ENCODE results near the gene ALK.

The ALK gene

DNA sequence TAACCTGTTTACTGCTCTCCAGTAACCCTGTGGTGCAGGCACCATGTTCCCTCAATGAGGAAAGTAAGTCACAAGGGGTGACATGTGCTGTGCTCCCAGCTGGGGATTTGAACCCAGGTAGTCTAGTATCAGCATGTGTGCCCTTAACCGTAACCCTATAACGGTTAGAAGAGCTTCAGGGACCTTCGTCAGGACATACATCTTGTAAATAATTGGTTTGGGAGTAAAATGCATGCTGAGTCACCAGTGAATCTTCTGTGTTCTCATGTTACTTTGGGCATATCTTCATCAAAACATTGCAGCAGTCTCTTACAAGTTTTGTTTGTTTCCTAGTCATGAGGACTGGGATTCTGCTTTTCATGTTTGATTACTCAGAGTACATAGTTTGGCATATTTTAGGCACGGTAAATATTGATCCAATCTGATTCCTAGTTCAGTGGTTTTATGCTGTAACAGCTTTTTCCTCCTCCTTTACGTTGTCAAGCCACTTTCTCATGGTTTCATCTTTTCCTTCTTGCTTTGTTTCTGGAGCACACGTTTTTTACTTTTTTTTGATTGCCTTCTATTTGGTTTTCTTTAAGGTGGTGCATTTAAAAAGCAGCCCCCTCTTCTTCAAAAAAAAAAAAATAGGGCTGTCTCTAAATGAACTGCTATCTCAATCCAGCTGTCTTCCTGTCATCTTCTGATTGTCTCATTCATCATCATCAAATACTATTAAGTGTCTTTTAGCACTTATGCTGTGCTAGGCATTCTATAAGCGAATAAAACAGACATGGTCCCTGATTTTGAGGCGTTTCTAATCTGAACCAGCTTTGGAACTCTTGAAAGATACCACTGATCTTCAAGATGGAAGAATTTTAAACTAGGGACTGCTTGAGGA lies 755.8 kb downstream of the ALK start:
- no peak for DNase-seq

DNA sequence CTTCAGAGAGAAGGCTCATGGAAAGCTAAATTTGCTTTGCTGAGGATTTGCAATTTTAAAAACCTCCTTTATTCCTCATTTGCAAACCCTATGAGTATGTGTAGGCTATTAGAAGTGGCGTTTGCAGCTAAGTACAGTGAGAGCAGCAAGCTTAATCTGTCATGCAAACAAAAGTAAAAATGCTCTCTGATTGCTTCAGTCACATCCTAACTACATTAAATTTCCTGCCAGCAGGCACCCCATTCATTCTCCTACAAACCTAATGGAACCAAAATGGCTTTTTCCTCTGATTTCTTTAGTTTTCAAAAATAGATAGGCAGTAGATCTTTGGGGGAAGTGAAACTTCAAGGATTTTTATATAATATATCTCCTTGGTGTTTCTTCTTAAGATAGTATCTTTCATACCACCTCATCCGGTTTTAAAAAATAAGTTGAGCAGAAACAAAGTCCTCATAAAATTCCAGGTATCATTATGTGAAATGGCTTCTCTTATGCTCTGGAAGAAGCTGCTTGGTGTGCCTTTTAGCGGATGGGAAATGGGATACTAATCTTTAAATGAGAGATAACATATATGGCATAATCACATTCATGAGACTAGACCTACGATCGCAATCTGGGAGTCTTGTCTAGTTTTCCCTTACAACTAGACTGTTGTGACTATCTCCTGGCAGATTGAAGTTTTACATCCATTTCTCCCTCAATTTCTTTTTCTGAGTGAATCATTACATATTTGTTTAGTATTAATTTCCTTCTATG lies 757.1 kb downstream of the ALK start:
- DNase-seq: no peak

DNA sequence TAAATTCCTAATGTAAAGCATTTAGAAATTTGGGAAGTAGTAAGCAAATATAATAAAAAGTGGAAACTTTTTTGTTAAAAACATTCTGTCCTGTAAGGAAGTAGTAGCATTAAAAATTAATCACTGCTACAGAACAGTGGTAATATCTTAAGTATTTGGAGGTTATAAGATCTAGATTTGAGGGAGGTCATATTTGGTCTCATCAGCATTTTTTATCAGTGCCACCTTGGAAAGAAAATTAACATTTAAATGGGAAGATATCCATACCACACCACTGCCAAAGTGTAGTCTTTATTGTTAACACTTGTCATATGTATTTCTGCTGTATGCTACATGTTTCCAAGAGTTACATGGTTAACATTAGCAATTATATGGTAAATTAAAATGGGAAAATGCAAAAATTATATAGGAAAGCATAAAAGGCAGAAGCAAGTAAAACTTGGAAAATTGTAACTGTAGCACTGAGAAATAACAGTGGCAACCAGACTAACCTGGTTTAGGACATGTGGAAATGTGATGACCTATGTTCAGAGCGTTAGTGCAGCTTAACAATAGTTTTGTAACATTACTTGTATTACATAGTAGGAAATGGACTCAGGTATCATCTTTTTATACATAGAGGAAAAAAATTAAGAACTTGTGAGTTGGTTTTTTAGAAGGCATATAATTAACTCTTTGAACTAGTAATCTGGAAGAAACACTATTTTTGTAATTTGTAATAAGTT lies 759.0 kb downstream of the ALK start:
- DNase-seq: no peak

- no peak for DNase-seq
These were observed 761.2 kb downstream of the ALK start for GRCh38 chr2:29160184-29160583.

- DNase-seq: no peak
These were observed 762.3 kb downstream of the ALK start for GRCh38 chr2:29159125-29159524.

DNA sequence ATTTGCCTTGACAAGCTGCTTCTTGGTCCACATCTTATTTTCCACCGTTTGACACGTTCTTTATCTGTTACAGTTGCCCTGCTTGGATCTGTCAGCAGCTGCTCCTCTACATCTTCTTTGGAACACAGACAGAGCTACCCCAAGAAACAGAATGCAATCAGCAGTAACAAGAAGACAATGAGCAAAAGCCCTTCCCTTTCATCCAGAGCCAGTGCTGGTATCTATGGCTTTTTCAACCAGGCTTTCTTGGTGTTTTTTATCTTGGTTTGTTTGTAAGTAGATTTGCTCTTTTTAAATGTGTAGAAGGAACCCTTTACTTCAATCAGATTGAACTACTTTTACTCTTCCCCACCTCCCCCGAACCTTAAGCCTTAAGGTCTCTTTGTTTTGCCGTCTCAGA lies 764.3 kb downstream of the ALK start:
- no peak for DNase-seq

- DNase-seq: no peak
These were observed 765.8 kb downstream of the ALK start for GRCh38 chr2:29155578-29155977.

DNA sequence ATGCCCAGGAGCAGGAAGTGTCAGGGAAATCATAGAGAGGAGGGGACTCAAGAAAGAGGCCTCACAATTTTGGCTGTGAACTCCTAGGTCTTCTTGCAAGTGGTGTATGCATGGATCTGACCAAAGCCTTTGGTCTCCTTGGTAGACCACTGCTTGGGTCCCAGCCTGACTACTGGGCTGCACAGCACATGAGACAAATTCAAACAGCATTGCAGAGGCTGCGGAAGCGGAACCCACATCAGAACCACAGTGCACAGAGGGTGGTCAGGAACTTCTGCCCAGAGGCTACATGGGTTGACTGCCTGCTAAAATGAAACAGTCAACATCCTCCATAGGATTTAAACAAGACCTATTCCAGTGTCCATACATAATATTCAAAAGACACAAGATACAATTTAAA lies 766.8 kb downstream of the ALK start:
- DNase-seq: no peak

- DNase-seq: no peak
These were observed 773.4 kb downstream of the ALK start for GRCh38 chr2:29147963-29148362.

DNA sequence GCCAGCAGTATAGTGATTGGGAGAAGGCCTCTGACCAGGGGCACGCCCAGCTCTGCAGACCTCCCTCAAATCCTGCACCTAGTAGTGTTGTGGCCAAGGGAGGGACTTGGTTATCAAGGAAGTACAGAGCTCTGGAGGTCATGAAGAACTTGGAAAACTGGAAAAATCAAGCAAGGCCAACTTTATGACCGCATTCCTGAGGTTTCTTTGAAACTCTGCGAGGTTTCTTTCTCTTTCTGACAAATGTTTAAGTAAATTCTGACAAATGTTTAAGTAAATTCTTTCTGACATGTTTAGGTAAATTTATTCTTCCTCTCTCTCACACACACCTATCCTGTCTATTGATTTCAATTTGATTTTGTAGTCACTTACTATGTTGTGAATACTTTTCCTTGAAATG lies 775.2 kb downstream of the ALK start:
- no peak for DNase-seq

- DNase-seq: no peak
These were observed 777.7 kb downstream of the ALK start for GRCh38 chr2:29143657-29144056.

Measured in effector CD4-positive, alpha-beta T cell (primary cell).